Right lobe of liver (tissue), 6 donors: ENCODE measurements around the gene SFT2D3. TPM values are rescaled to one million over a fixed set of nuclear protein-coding genes. Genes with fewer than 3 reads are reported as not detected.

ENCODE experiments used
- ATAC-seq, 4 donors: fragments of 200-7000 bp; cut with Tn5 transposase; one replicate each; pipeline ENCODE4 v1.9.1; 2020; ENCODE audit warnings: mild to moderate bottlenecking in 4 of 4, moderate library complexity in 4 of 4
- DNase-seq, 3 donors: peaks; one replicate each; pipeline ENCODE4 v3.0.0-alpha.2; 2020
- H3K27ac ChIP-seq, 3 donors: fragments of 200-600 bp; one replicate each; pipeline ENCODE4 v1.8.0; 2022
- H3K27me3 ChIP-seq, 2 donors: fragments of 200-600 bp; one replicate each; pipeline ENCODE4 v1.8.0; 2022
- H3K36me3 ChIP-seq, 4 donors: fragments of 200-600 bp; sonication (generic) in 1 of 4; one replicate each; pipeline versions ENCODE4 v1.5.1 to v1.8.0; 2017 to 2022; ENCODE audit warnings: control low read depth in 1 of 4
- H3K4me1 ChIP-seq, 4 donors: fragments of 200-600 bp; sonication (generic) in 1 of 4; one replicate each; pipeline versions ENCODE4 v1.5.1 to v1.8.0; 2017 to 2022; ENCODE audit warnings: control low read depth in 1 of 4
- H3K4me3 ChIP-seq, 3 donors: fragments of 200-600 bp; one replicate each; pipeline ENCODE4 v1.8.0; 2022
- H3K9me3 ChIP-seq, 4 donors: fragments of 200-600 bp; sonication (generic) in 1 of 4; one replicate each; pipeline versions ENCODE4 v1.5.1 to v1.8.0; 2017 to 2022; ENCODE audit warnings: control low read depth in 1 of 4
- CTCF ChIP-seq, 4 donors: fragments of 200-600 bp in 3 of 4; fragments of 450-650 bp in 1 of 4; IDR thresholded peaks; one replicate each; pipeline versions ENCODE4 v1.5.1 to v1.8.0; 2016 to 2022; ENCODE audit warnings: antibody characterized with exemption in 4 of 4, mild to moderate bottlenecking in 2 of 4
- POLR2A ChIP-seq: fragments of 450-650 bp; IDR thresholded peaks from one replicate; pipeline ENCODE4 v1.6.1; 2017; ENCODE audit warnings: antibody characterized with exemption, mild to moderate bottlenecking
- WGBS: methylation state at CpG from one replicate; pipeline ENCODE4 v1.1.6; 2018; ENCODE audit warnings: low coverage, low lambda C conversion rate; ENCODE audit not compliant: insufficient coverage; ENCODE audit errors: missing lambda C conversion rate; 5-methylcytosine and 5-hydroxymethylcytosine counted together
- intact Hi-C, 2 donors: fragments of 100-400 bp; cut with DNase I; formaldehyde crosslinking; loops; one replicate each; pipeline versions ENCODE4 v1.11.2 to v1.14.1; 2022
- total RNA-seq, 6 experiments: library from RNA; depleted of rRNA in 2 of 6; stranded (reverse); fragments of >200 nt in 2 of 6; fragmentation: NEBNext Ultra II Directional in 3 of 6; extraction: Animal tissue kit (Norgen Biotek cat#: 25700) in 3 of 6; gene quantifications; one replicate each; pipeline versions ENCODE4 v1.1.0 to v1.2.4, GENCODE V29; 2016 to 2023
- donor health status: DM: no; HTN: yes; CAD: no.
- donor health status: DM: no; HTN: no; CAD: no.
- donor health status: DM: no; HTN: no; CAD: no.
- donor health status: DM: no; HTN: yes; CAD: no.
- donor health status: DM: no; HTN: yes; CAD: no.

Gene SFT2D3
- total RNA-seq, 6 experiments from 2014 or later: 1.6 to 4.7 (median 3.4) TPM

- TF ChIP-seq POLR2A: no peak
- no peak for TF ChIP-seq CTCF (IDR thresholded peaks at IDR 0.05)
- ATAC-seq: no peak
- WGBS: 32% methylated on average over 5 of the region's 6 CpGs
- H3K4me1 ChIP-seq: peaks cover 0 to 40% (median 20%) of the 10 kb centered on the region in 4 donors
- H3K27me3 ChIP-seq: no peaks in the 10 kb centered on the region
- DNase-seq: peak in 1 of 3 donors; percentile 40
- peak overlapping the region; percentile 46 to 71 (median 64) for H3K4me3 ChIP-seq
- intact Hi-C loops: no loop called here
- H3K27ac ChIP-seq: peak overlapping the region in 2 of 3 donors; percentile 88 to 89
- H3K36me3 ChIP-seq: no peaks in the 10 kb centered on the region
- no peaks in the 10 kb centered on the region for H3K9me3 ChIP-seq
Measured at GRCh38 chr2:127663566-127664064, 37.7 kb upstream of the SFT2D3 start.

GRCh38 chr2:127664065-127664894, 37.0 kb upstream of the SFT2D3 start:
- peak overlapping the region; percentile 46 to 71 (median 64) for H3K4me3 ChIP-seq
- no peaks in the 10 kb centered on the region for H3K36me3 ChIP-seq
- ATAC-seq: peak; percentile 55 to 72 (median 69)
- no peaks in the 10 kb centered on the region for H3K9me3 ChIP-seq
- H3K4me1 ChIP-seq: peaks cover 0 to 40% (median 20%) of the 10 kb centered on the region in 4 donors
- WGBS: 14% methylated on average over 17 of the region's 69 CpGs
- peak overlapping the region; percentile 82 to 89 (median 88) for H3K27ac ChIP-seq
- peak; percentile 62 to 82 (median 80) for DNase-seq
- H3K27me3 ChIP-seq: no peaks in the 10 kb centered on the region
- TF ChIP-seq POLR2A (no peak), CTCF (IDR thresholded peaks at IDR 0.05) (no peak)
- intact Hi-C loops: no loop called here

GRCh38 chr2:127664895-127665225, 36.4 kb upstream of the SFT2D3 start:
- TF ChIP-seq CTCF (IDR thresholded peaks at IDR 0.05) (no peak), POLR2A (no peak)
- peak in 2 of 4 donors; percentile 6 to 16 for ATAC-seq

GRCh38 chr2:127665267-127665893, 35.9 kb upstream of the SFT2D3 start:
- peak overlapping the region; percentile 82 to 89 (median 88) for H3K27ac ChIP-seq
- ATAC-seq: peak; percentile 66 to 75 (median 70)

More at GRCh38 chr2:127664895-127665225, 36.4 kb upstream of the SFT2D3 start:
- H3K27ac ChIP-seq: peak overlapping the region; percentile 82 to 89 (median 88)
- no peaks in the 10 kb centered on the region for H3K36me3 ChIP-seq
- DNase-seq: no peak
- peak overlapping the region; percentile 46 to 71 (median 64) for H3K4me3 ChIP-seq
- H3K27me3 ChIP-seq: no peaks in the 10 kb centered on the region
- peaks cover 0 to 40% (median 20%) of the 10 kb centered on the region in 4 donors for H3K4me1 ChIP-seq
- intact Hi-C loops: no loop called here
- H3K9me3 ChIP-seq: no peaks in the 10 kb centered on the region
- WGBS: 13% methylated on average over 4 of the region's 6 CpGs

More at GRCh38 chr2:127665267-127665893, 35.9 kb upstream of the SFT2D3 start:
- H3K27me3 ChIP-seq: no peaks in the 10 kb centered on the region
- H3K9me3 ChIP-seq: no peaks in the 10 kb centered on the region
- whole genome bisulfite sequencing: 31% methylated on average over 7 of the region's 8 CpGs
- DNase-seq: peak; percentile 27 to 69 (median 61)
- peaks cover 0 to 40% (median 20%) of the 10 kb centered on the region in 4 donors for H3K4me1 ChIP-seq
- intact Hi-C loops: no loop called here
- H3K36me3 ChIP-seq: no peaks in the 10 kb centered on the region
- TF ChIP-seq CTCF (IDR thresholded peaks at IDR 0.05) (no peak), POLR2A (peak; percentile 38)
- peak overlapping the region in 2 of 3 donors; percentile 64 to 71 for H3K4me3 ChIP-seq
